H1 (cell line): ENCODE measurements around the gene EMC6. TPM values are rescaled to one million over a fixed set of nuclear protein-coding genes. Genes with fewer than 3 reads are reported as not detected.

ENCODE experiments used
- HDAC2 ChIP-seq, 2 experiments: fragments of 300-600 bp in 1 of 2; sonication (generic) in 1 of 2; IDR thresholded peaks; 2 replicates each; pipeline ENCODE4 v1.6.1; 2011 to 2012; ENCODE audit warnings: low read depth in 2 of 2, low read length in 2 of 2, mild to moderate bottlenecking in 2 of 2, moderate library complexity in 2 of 2, borderline replicate concordance in 1 of 2, inconsistent platforms in 1 of 2
- polyA plus RNA-seq, 7 experiments: library from polyadenylated mRNA; depleted of rRNA in 3 of 7; stranded (reverse) in 5 of 7; unstranded in 2 of 7; fragments of >200 nt in 5 of 7; fragments of 200-250 nt in 2 of 7; gene quantifications; 1 replicate in 5 of 7; 2 replicates in 1 of 7; 4 replicates in 1 of 7; pipeline versions ENCODE4 v1.2.1 to v1.2.3, GENCODE V29; 2011 to 2013; ENCODE audit warnings: missing spikeins in 2 of 7, mixed read lengths in 2 of 7
- total RNA-seq: library from RNA; stranded (reverse); fragmentation: NEBNext Ultra II Directional; extraction: Animal tissue kit (Norgen Biotek cat#: 25700); gene quantifications from 2 replicates; pipeline ENCODE4 v1.2.1, GENCODE V29; 2021

Gene EMC6
- total and polyA plus RNA-seq, 2 of the 8 experiments (the other 6 are each of a cell fraction or from before 2014, with no cell fraction given) = 81.5 to 193 TPM

DNA sequence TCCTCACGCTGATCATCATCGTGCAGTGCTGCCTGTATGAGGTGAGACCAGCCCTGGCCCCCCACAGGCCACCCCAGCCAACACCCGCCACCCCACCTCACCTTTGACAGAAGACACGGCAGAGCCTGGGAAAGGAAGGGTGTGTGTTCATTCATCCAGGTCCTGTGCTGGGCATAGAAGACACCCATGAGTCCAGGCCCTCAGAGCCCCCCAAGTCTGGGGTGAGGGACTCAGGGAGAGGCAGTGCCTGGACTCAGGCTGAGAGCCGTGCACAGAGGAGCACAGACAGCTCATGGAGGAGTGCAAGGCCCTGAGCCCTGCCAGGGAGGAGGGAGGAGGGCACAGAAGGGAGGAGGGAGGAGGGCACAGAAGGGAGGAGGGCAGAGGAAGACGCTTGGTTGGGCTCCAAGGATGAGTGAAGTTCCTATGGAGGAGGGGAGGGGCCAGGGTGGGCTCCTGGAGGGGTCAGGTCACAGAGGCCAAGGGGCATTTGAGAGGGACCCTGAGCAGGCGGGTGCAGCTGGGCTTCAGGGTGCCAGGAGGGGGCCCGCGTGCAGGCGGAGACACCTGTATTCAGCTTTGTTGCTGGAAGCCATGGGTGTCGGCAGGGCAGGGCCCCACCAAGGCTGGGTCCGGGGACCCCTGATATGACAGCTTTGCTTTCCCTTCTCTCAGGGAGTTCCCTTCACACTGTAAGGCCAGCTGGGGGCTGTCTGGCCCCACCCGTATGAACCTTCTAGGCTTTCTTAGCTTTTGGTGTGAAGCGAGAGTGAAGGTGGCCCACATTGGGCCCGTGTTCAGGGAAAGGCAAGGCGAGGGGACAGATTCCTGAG is 11.6 kb upstream of the EMC6 start (continued):
- no peak for TF ChIP-seq HDAC2 (IDR thresholded peaks at IDR 0.05; ENCODE audit: borderline replicate concordance in 1 of 2, low read depth in 2 of 2, low read length in 2 of 2)
